Kidney epithelial cell (primary cell): ENCODE measurements around the gene CLCN2. TPM values are rescaled to one million over a fixed set of nuclear protein-coding genes. Genes with fewer than 3 reads are reported as not detected.

Source experiments
- DNase-seq: peaks from one replicate; pipeline ENCODE4 v3.0.0-alpha.2; 2010; ENCODE audit warnings: low read depth
- H3K27me3 ChIP-seq: 2 replicates; pipeline ENCODE4 v1.6.0; 2011; ENCODE audit warnings: low read length; ENCODE audit not compliant: control insufficient read depth, insufficient read depth
- H3K36me3 ChIP-seq: 2 replicates; pipeline ENCODE4 v1.5.1; 2011; ENCODE audit warnings: low read length; ENCODE audit not compliant: control insufficient read depth, insufficient read depth
- H3K4me3 ChIP-seq: 2 replicates; pipeline ENCODE4 v1.5.1; 2011; ENCODE audit warnings: low read depth, mild to moderate bottlenecking, control low read depth, low read length
- CTCF ChIP-seq: IDR thresholded peaks from 2 replicates; pipeline ENCODE4 v1.5.1; 2011; ENCODE audit warnings: mild to moderate bottlenecking, moderate library complexity, low read length, control low read depth, inconsistent platforms; ENCODE audit not compliant: insufficient read depth, poor library complexity, severe bottlenecking
- total RNA-seq: library from RNA; depleted of rRNA; stranded (reverse); fragments of >200 nt; gene quantifications from 2 replicates; pipeline ENCODE4 v1.2.3, GENCODE V29; 2015

The CLCN2 gene
- total RNA-seq, 1 donor from 2014 or later = 2.6 TPM

- Histone ChIP-seq H3K4me3 (no peak overlapping the region), H3K27me3 (no peaks in the 10 kb centered on the region), H3K36me3 (peaks cover 1% of the 10 kb centered on the region)
- no peak for DNase-seq
- no peak for TF ChIP-seq CTCF
Observed at GRCh38 chr3:184352897-184353545, 8.4 kb downstream of the CLCN2 start.

GRCh38 chr3:184352149-184352785, 9.1 kb downstream of the CLCN2 start:
- no peak for TF ChIP-seq CTCF
- peaks cover 1% of the 10 kb centered on the region for H3K36me3 ChIP-seq
- no peaks in the 10 kb centered on the region for H3K27me3 ChIP-seq
- no peak for DNase-seq
- no peak overlapping the region for H3K4me3 ChIP-seq

- peaks cover 1% of the 10 kb centered on the region for H3K36me3 ChIP-seq
- no peaks in the 10 kb centered on the region for H3K27me3 ChIP-seq
- DNase-seq = no peak
- no peak for TF ChIP-seq CTCF
- no peak overlapping the region for H3K4me3 ChIP-seq
Observed at GRCh38 chr3:184351511-184352148, 9.8 kb downstream of the CLCN2 start.

- no peak for DNase-seq
- Histone ChIP-seq H3K27me3 (no peaks in the 10 kb centered on the region), H3K4me3 (no peak overlapping the region), H3K36me3 (peaks cover 1% of the 10 kb centered on the region)
- TF ChIP-seq CTCF = no peak
Observed at GRCh38 chr3:184350618-184351017, 10.8 kb downstream of the CLCN2 start.

GRCh38 chr3:184349563-184350470, 11.6 kb downstream of the CLCN2 start:
- no peaks in the 10 kb centered on the region for H3K27me3 ChIP-seq
- no peak for TF ChIP-seq CTCF
- no peak overlapping the region for H3K4me3 ChIP-seq
- no peak for DNase-seq
- peaks cover 2% of the 10 kb centered on the region for H3K36me3 ChIP-seq
